ENCODE results near the gene PAX3.

The PAX3 gene

DNA sequence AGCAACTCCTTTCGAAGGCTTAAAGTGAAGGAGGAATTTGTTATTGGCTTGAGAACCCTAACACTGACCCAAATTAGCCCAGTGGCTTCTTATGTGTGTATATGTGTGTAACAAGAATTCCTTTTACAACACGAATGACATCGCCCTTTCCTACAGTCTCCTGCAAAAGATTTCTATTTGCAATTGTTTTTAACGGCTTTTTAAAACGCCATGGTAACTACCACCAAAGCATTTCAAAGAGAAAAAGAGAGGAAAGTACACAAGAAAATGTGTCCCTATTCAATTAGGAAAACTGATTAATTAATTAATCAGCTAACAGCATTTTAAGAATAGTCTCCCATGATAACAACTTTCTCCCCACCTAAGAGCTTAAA is 58.1 kb downstream of the PAX3 start:
- TF ChIP-seq FOXP2 (optimal IDR thresholded peaks at IDR 0.05; ENCODE audit: borderline replicate concordance, extremely low read depth, extremely low read length, insufficient read depth), result no peak
- TF ChIP-seq POLR2AphosphoS5 (IDR thresholded peaks at IDR 0.05; ENCODE audit: low read depth, low read length), result no peak

DNA sequence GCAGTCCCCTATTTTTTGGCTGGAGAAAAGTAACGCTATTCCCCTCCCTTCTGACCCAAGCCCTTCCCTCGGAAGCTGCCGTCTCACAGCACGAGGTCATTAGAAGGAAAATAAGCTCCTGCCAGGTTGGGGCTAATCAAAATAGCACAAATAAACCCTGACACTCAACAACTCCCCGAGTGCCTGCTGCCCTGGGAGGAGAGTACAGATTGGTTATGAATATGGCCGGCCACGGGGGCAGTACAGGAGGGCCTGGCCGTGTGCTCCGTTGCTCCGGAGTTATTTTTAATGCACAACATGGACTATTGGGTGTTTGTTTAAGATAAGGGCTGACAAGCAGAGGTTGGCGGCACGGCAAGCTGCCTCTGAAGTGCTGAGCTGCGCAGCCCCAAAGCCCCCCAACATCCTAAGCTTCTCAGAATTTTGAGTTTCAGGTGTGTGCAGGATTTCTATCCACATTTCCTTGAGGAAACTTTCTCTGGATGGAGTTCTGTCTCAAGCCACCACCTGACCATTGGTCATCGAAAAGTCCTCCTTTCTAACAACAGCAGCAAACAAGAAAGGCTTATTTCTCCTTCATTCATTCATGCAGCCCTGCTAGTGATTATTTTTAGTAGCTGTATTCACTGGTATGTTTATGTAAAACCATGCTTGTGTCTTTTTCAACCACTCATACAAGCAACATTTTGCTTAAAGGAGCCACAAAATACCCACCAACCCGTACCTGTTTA is 58.7 kb downstream of the PAX3 start:
- TF ChIP-seq TAF1 (IDR thresholded peaks at IDR 0.05; ENCODE audit: borderline replicate concordance, insufficient read depth, low read length) (no peak), FOXP2 (optimal IDR thresholded peaks at IDR 0.05; ENCODE audit: borderline replicate concordance, extremely low read depth, extremely low read length, insufficient read depth) (no peak), POLR2AphosphoS5 (IDR thresholded peaks at IDR 0.05; ENCODE audit: low read depth, low read length) (no peak), SIN3A (IDR thresholded peaks at IDR 0.05; ENCODE audit: borderline replicate concordance, insufficient read depth, low read length) (no peak)
- TF ChIP-seq, protein P1, sequence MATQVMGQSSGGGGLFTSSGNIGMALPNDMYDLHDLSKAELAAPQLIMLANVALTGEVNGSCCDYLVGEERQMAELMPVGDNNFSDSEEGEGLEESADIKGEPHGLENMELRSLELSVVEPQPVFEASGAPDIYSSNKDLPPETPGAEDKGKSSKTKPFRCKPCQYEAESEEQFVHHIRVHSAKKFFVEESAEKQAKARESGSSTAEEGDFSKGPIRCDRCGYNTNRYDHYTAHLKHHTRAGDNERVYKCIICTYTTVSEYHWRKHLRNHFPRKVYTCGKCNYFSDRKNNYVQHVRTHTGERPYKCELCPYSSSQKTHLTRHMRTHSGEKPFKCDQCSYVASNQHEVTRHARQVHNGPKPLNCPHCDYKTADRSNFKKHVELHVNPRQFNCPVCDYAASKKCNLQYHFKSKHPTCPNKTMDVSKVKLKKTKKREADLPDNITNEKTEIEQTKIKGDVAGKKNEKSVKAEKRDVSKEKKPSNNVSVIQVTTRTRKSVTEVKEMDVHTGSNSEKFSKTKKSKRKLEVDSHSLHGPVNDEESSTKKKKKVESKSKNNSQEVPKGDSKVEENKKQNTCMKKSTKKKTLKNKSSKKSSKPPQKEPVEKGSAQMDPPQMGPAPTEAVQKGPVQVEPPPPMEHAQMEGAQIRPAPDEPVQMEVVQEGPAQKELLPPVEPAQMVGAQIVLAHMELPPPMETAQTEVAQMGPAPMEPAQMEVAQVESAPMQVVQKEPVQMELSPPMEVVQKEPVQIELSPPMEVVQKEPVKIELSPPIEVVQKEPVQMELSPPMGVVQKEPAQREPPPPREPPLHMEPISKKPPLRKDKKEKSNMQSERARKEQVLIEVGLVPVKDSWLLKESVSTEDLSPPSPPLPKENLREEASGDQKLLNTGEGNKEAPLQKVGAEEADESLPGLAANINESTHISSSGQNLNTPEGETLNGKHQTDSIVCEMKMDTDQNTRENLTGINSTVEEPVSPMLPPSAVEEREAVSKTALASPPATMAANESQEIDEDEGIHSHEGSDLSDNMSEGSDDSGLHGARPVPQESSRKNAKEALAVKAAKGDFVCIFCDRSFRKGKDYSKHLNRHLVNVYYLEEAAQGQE (IDR thresholded peaks at IDR 0.05; ENCODE audit: insufficient read depth in 1 of 2, low read depth in 2 of 2, low read length in 2 of 2), result no peak

DNA sequence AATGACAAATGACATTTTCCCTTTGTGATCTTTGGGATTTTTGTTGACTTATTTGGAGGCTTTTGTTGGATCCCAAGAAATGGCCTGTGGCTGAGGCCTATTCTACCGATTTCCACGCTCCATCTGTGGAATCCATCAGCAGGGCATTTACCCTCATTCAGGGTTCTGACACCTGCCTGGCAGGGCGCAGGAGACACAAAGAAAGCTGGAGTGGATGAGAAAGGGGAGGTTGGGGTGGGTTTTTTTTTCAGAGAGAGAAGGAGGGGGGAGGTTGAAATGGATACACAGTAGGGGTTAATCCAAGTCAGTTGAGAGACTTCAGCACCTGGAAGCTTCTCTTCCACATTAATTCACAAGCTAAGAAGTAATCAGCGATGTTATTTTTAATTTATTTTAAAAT is 59.7 kb downstream of the PAX3 start:
- no peak for TF ChIP-seq TAF1 (IDR thresholded peaks at IDR 0.05; ENCODE audit: borderline replicate concordance, insufficient read depth, low read length)
- TF ChIP-seq POLR2AphosphoS5 (IDR thresholded peaks at IDR 0.05; ENCODE audit: low read depth, low read length), result no peak
- TF ChIP-seq SIN3A (IDR thresholded peaks at IDR 0.05; ENCODE audit: borderline replicate concordance, insufficient read depth, low read length), result no peak
- TF ChIP-seq, protein P1 (IDR thresholded peaks at IDR 0.05; ENCODE audit: insufficient read depth in 1 of 2, low read depth in 2 of 2, low read length in 2 of 2), result no peak
- TF ChIP-seq FOXP2 (optimal IDR thresholded peaks at IDR 0.05; ENCODE audit: borderline replicate concordance, extremely low read depth, extremely low read length, insufficient read depth), result no peak

DNA sequence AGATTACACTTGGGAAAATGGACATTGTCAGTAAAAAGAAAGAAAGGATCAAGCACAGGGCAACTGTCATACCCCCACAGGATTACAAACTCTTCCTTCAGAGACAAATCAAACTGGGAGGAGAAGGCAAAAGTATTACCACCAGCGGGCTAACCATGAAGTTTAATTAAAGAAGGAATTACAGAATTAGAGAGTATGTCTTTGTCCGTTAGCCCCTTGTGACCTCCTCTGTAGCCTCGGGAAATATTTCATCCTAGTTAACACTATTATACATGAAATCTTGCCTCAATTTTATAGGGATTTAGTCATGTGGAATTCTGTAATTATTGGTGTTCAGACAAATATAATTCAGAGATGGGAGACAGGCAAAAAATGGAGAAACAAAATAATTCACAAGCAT is 60.7 kb downstream of the PAX3 start:
- no peak for TF ChIP-seq TAF1 (IDR thresholded peaks at IDR 0.05; ENCODE audit: borderline replicate concordance, insufficient read depth, low read length)
- TF ChIP-seq, protein P1 (IDR thresholded peaks at IDR 0.05; ENCODE audit: insufficient read depth in 1 of 2, low read depth in 2 of 2, low read length in 2 of 2), result no peak
- TF ChIP-seq POLR2AphosphoS5 (IDR thresholded peaks at IDR 0.05; ENCODE audit: low read depth, low read length), result no peak
- no peak for TF ChIP-seq FOXP2 (optimal IDR thresholded peaks at IDR 0.05; ENCODE audit: borderline replicate concordance, extremely low read depth, extremely low read length, insufficient read depth)
- TF ChIP-seq SIN3A (IDR thresholded peaks at IDR 0.05; ENCODE audit: borderline replicate concordance, insufficient read depth, low read length), result no peak

DNA sequence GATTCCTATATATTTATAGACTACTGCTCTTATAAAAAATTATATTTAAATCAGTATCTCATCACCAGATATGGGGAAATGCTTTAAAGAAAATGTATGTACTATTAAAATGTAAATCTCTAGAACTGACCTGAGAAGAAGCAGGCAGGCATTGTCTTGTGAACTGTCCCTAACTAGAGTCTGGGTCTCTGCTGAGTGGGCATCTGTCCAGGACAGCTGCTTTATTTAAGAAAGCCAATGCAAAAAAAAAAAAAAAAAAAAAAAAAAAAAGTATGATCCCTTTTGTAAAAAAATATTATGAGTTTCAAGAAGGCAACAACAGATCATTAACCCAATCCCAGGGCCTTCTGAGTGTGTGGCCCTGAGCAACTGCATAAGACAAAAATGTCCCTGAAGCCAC is 66.0 kb downstream of the PAX3 start:
- no peak for TF ChIP-seq FOXP2 (optimal IDR thresholded peaks at IDR 0.05; ENCODE audit: borderline replicate concordance, extremely low read depth, extremely low read length, insufficient read depth)
- no peak for TF ChIP-seq SIN3A (IDR thresholded peaks at IDR 0.05; ENCODE audit: borderline replicate concordance, insufficient read depth, low read length)
- no peak for TF ChIP-seq POLR2AphosphoS5 (IDR thresholded peaks at IDR 0.05; ENCODE audit: low read depth, low read length)
- TF ChIP-seq, protein P1 (IDR thresholded peaks at IDR 0.05; ENCODE audit: insufficient read depth in 1 of 2, low read depth in 2 of 2, low read length in 2 of 2), result no peak
- TF ChIP-seq TAF1 (IDR thresholded peaks at IDR 0.05; ENCODE audit: borderline replicate concordance, insufficient read depth, low read length), result no peak
